SK-N-SH treated with all-trans-retinoic acid at 6 μM for 48 hours (cell line): ENCODE results near the gene ST6GALNAC4.

ENCODE experiments used
- CSDC2 ChIP-seq: fragments of 250-450 bp; sonication (Bioruptor Pico); IDR thresholded peaks from 2 replicates; pipeline ENCODE4 v1.5.0; 2020; ENCODE audit warnings: mild to moderate bottlenecking, moderate library complexity
- POU6F1 ChIP-seq: fragments of 250-450 bp; sonication (Bioruptor Pico); IDR thresholded peaks from 2 replicates; pipeline ENCODE4 v1.8.0; 2021; ENCODE audit warnings: low read depth, mild to moderate bottlenecking, moderate library complexity, borderline replicate concordance
- SNAI2 ChIP-seq: fragments of 250-450 bp; sonication (Bioruptor Pico); IDR thresholded peaks from 2 replicates; pipeline ENCODE4 v1.5.0; 2020; ENCODE audit warnings: mild to moderate bottlenecking, moderate library complexity
- TCF4 ChIP-seq: fragments of 250-450 bp; sonication (Bioruptor Pico); IDR thresholded peaks from 2 replicates; pipeline ENCODE4 v1.8.0; 2021; ENCODE audit warnings: mild to moderate bottlenecking, moderate library complexity, borderline replicate concordance
- ZNF70 ChIP-seq: fragments of 450-650 bp; formaldehyde crosslinking; IDR thresholded peaks from 2 replicates; pipeline ENCODE4 v1.5.0; 2020; ENCODE audit warnings: mild to moderate bottlenecking, moderate library complexity
- ZNF8 ChIP-seq: fragments of 450-650 bp; formaldehyde crosslinking; IDR thresholded peaks from 2 replicates; pipeline ENCODE4 v1.5.0; 2020; ENCODE audit warnings: mild to moderate bottlenecking, moderate library complexity

- no peak for TF ChIP-seq ZNF70
- TF ChIP-seq ZNF8 (CRISPR knock-in tag): no peak
- TF ChIP-seq CSDC2: no peak
- TF ChIP-seq POU6F1 (CRISPR knock-in tag): no peak
- TF ChIP-seq TCF4 (CRISPR knock-in tag): no peak
- TF ChIP-seq SNAI2 (CRISPR knock-in tag): no peak
Measured at GRCh38 chr9:127915801-127916719, 781 bp downstream of the ST6GALNAC4 start.
